Measurements from ENCODE around the gene KRT8.

The KRT8 gene

DNA sequence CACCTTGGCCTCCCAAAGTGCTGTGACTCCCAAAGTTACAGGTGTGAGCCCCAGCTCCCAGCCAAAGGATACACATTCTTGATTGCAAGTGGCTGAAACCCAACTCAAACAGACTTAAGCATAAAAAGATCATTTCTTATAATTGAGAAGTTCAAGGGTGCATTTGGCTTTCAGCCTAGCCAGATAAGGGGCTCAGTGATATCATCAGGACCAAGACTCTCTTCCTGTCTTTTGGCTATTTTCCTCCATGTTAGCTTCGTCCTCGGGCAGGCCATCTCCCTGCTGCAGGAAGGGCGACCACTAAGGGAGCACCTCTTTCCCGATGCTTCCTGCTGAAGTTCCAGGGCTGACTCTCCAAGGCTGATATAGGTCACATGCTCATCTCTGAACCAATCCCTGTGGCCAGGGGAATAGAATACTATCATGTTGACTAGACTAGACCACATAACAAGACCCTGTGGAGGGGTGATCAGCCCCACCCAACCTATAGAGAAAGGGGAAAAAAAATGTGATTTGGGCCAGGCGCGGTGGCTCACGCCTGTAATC lies 9.8 kb upstream of the KRT8 start:
- ATAC-seq: no peak

DNA sequence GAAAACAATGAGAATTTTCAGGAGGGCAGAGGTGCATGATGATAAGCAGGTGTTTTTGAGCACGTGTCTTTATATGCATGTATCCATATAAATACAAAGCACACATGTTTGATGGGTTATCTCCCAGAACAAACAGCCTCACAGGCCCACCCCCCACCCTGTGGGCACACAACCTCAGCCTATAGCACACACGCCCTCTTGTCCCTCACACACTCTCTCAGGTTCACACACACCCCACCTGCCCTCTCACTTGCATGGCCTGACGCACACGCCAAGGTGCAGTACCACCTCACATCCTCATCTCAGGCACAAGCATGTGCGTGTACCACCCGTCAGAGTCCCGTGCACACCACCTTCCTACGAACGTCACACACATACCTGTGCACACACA lies 8.6 kb upstream of the KRT8 start:
- TF ChIP-seq CSDC2 (CRISPR knock-in tag; IDR thresholded peaks at IDR 0.05) (no peak), OSR1 (CRISPR knock-in tag; IDR thresholded peaks at IDR 0.05) (no peak), TOX (CRISPR knock-in tag; IDR thresholded peaks at IDR 0.05; ENCODE audit: borderline replicate concordance) (no peak)
- ATAC-seq: no peak

More for the DNA sequence above, 9.8 kb upstream of the KRT8 start:
- TF ChIP-seq, protein P1, sequence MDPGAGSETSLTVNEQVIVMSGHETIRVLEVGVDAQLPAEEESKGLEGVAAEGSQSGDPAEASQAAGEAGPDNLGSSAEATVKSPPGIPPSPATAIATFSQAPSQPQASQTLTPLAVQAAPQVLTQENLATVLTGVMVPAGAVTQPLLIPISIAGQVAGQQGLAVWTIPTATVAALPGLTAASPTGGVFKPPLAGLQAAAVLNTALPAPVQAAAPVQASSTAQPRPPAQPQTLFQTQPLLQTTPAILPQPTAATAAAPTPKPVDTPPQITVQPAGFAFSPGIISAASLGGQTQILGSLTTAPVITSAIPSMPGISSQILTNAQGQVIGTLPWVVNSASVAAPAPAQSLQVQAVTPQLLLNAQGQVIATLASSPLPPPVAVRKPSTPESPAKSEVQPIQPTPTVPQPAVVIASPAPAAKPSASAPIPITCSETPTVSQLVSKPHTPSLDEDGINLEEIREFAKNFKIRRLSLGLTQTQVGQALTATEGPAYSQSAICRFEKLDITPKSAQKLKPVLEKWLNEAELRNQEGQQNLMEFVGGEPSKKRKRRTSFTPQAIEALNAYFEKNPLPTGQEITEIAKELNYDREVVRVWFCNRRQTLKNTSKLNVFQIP (CRISPR knock-in tag; IDR thresholded peaks at IDR 0.05; ENCODE audit: borderline replicate concordance, low read depth): no peak
- TF ChIP-seq BACH2 (CRISPR knock-in tag; IDR thresholded peaks at IDR 0.05; ENCODE audit: borderline replicate concordance) (no peak), ZC3H10 (CRISPR knock-in tag; IDR thresholded peaks at IDR 0.05) (no peak), PPARA (CRISPR knock-in tag; IDR thresholded peaks at IDR 0.05; ENCODE audit: borderline replicate concordance) (no peak), ZNF70 (CRISPR knock-in tag; IDR thresholded peaks at IDR 0.05) (no peak), ARNTL (CRISPR knock-in tag; IDR thresholded peaks at IDR 0.05; ENCODE audit: borderline replicate concordance, low read depth) (no peak), TOX (CRISPR knock-in tag; IDR thresholded peaks at IDR 0.05; ENCODE audit: borderline replicate concordance) (no peak), ZNF8 (CRISPR knock-in tag; IDR thresholded peaks at IDR 0.05) (no peak), GLIS3 (CRISPR knock-in tag; IDR thresholded peaks at IDR 0.05) (no peak)
- TF ChIP-seq, protein P2, sequence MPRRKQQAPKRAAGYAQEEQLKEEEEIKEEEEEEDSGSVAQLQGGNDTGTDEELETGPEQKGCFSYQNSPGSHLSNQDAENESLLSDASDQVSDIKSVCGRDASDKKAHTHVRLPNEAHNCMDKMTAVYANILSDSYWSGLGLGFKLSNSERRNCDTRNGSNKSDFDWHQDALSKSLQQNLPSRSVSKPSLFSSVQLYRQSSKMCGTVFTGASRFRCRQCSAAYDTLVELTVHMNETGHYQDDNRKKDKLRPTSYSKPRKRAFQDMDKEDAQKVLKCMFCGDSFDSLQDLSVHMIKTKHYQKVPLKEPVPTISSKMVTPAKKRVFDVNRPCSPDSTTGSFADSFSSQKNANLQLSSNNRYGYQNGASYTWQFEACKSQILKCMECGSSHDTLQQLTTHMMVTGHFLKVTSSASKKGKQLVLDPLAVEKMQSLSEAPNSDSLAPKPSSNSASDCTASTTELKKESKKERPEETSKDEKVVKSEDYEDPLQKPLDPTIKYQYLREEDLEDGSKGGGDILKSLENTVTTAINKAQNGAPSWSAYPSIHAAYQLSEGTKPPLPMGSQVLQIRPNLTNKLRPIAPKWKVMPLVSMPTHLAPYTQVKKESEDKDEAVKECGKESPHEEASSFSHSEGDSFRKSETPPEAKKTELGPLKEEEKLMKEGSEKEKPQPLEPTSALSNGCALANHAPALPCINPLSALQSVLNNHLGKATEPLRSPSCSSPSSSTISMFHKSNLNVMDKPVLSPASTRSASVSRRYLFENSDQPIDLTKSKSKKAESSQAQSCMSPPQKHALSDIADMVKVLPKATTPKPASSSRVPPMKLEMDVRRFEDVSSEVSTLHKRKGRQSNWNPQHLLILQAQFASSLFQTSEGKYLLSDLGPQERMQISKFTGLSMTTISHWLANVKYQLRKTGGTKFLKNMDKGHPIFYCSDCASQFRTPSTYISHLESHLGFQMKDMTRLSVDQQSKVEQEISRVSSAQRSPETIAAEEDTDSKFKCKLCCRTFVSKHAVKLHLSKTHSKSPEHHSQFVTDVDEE (CRISPR knock-in tag; IDR thresholded peaks at IDR 0.05): no peak
- TF ChIP-seq, protein P3, sequence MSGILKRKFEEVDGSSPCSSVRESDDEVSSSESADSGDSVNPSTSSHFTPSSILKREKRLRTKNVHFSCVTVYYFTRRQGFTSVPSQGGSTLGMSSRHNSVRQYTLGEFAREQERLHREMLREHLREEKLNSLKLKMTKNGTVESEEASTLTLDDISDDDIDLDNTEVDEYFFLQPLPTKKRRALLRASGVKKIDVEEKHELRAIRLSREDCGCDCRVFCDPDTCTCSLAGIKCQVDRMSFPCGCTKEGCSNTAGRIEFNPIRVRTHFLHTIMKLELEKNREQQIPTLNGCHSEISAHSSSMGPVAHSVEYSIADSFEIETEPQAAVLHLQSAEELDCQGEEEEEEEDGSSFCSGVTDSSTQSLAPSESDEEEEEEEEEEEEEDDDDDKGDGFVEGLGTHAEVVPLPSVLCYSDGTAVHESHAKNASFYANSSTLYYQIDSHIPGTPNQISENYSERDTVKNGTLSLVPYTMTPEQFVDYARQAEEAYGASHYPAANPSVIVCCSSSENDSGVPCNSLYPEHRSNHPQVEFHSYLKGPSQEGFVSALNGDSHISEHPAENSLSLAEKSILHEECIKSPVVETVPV (CRISPR knock-in tag; IDR thresholded peaks at IDR 0.05): no peak
- TF ChIP-seq, protein P4, sequence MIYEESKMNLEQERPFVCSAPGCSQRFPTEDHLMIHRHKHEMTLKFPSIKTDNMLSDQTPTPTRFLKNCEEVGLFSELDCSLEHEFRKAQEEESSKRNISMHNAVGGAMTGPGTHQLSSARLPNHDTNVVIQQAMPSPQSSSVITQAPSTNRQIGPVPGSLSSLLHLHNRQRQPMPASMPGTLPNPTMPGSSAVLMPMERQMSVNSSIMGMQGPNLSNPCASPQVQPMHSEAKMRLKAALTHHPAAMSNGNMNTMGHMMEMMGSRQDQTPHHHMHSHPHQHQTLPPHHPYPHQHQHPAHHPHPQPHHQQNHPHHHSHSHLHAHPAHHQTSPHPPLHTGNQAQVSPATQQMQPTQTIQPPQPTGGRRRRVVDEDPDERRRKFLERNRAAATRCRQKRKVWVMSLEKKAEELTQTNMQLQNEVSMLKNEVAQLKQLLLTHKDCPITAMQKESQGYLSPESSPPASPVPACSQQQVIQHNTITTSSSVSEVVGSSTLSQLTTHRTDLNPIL (CRISPR knock-in tag; IDR thresholded peaks at IDR 0.05; ENCODE audit: low read depth): no peak

DNA sequence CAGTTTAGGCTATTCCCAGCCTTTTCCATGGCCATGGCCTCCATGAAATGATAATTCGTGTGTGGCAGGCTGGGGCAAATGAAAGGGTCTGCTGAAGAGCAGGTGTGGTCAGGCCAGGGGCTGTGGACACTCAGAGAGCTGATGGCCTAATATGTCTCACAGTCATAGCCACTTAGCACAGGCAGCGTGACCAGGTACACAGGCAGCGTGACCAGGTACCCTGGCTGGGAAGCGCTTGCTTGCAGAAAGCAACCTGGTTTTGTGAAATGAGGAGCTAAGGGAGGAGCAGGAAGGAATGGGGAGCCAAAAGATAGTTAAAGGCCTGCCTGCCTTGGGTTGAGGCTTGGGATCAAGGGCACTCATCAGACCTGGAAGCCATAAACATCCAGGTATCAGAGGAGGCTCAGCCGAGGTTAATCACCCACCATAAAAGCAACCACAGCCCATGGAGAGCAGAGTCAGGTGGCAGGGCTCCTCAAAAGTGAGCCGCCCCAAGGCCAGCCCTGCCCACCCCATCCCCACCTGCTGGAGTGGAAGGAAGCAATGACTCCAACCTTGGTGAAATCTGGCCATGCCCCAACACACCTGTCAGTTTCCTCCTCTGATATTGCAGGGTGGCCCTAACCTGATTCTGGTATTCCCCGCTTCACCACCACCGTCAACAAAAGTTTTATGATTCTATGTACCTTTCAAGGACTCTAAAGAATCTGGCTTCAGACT lies 8.0 kb upstream of the KRT8 start:
- TF ChIP-seq, protein P4 (CRISPR knock-in tag; IDR thresholded peaks at IDR 0.05; ENCODE audit: low read depth): no peak
- TF ChIP-seq, protein P3 (CRISPR knock-in tag; IDR thresholded peaks at IDR 0.05): no peak
- TF ChIP-seq ZFP3 (CRISPR knock-in tag; IDR thresholded peaks at IDR 0.05) (no peak), TCF4 (CRISPR knock-in tag; IDR thresholded peaks at IDR 0.05; ENCODE audit: borderline replicate concordance) (no peak)
- no peak for ATAC-seq
